GM19395 (cell line): Measurements from ENCODE around the gene PPP3R2.

ENCODE experiments used
- ATAC-seq: cut with Tn5 transposase; IDR thresholded peaks from one replicate; pipeline ENCODE4 v1.9.1; 2021; ENCODE audit warnings: mild to moderate bottlenecking, moderate library complexity; ENCODE audit not compliant: unreplicated experiment

PPP3R2 gene

GRCh38 chr9:101594796-101595195 is at the start of gene PPP3R2:
Gene PPP3R2, minus strand, starts transcription at chr9:101594969. Its CDS starts 48 bp downstream, at chr9:101594921.
- ATAC-seq, result no peak

- no peak for ATAC-seq
These were observed 45.3 kb upstream of the PPP3R2 start for GRCh38 chr9:101639785-101640665.

GRCh38 chr9:101639311-101639710 is 44.5 kb upstream of the PPP3R2 start:
- no peak for ATAC-seq

- ATAC-seq, result no peak
These were observed 41.5 kb upstream of the PPP3R2 start for GRCh38 chr9:101636247-101636646.

- ATAC-seq, result no peak
These were observed 40.7 kb upstream of the PPP3R2 start for GRCh38 chr9:101635473-101635872.

GRCh38 chr9:101634741-101635409 is 40.1 kb upstream of the PPP3R2 start:
- no peak for ATAC-seq

GRCh38 chr9:101632611-101633010 is 37.8 kb upstream of the PPP3R2 start:
- ATAC-seq, result no peak

- ATAC-seq, result no peak
These were observed 37.1 kb upstream of the PPP3R2 start for GRCh38 chr9:101631892-101632291.

GRCh38 chr9:101629636-101630035 is 34.9 kb upstream of the PPP3R2 start:
- no peak for ATAC-seq

GRCh38 chr9:101628173-101628572 is 33.4 kb upstream of the PPP3R2 start:
- no peak for ATAC-seq

GRCh38 chr9:101626295-101626694 is 31.5 kb upstream of the PPP3R2 start:
- ATAC-seq, result no peak

- ATAC-seq, result no peak
These were observed 31.1 kb upstream of the PPP3R2 start for GRCh38 chr9:101625876-101626275.

GRCh38 chr9:101620452-101620851 is 25.7 kb upstream of the PPP3R2 start:
- no peak for ATAC-seq

GRCh38 chr9:101618698-101619097 is 23.9 kb upstream of the PPP3R2 start:
- no peak for ATAC-seq

- ATAC-seq, result no peak
These were observed 10.8 kb upstream of the PPP3R2 start for GRCh38 chr9:101605547-101605946.

GRCh38 chr9:101604296-101604695 is 9.5 kb upstream of the PPP3R2 start:
- no peak for ATAC-seq

- ATAC-seq, result peak; percentile 80
These were observed 7.4 kb upstream of the PPP3R2 start for GRCh38 chr9:101601904-101602765.

- no peak for ATAC-seq
These were observed 1.4 kb downstream of the PPP3R2 start for GRCh38 chr9:101593345-101593744.

- ATAC-seq, result no peak
These were observed 2.0 kb downstream of the PPP3R2 start for GRCh38 chr9:101592788-101593187.

- no peak for ATAC-seq
These were observed 2.9 kb downstream of the PPP3R2 start for GRCh38 chr9:101591787-101592446.

GRCh38 chr9:101590901-101591300 is 3.9 kb downstream of the PPP3R2 start:
- ATAC-seq, result no peak
